K562 (cell line): ENCODE measurements around the gene NPEPPS. TPM values are rescaled to one million over a fixed set of nuclear protein-coding genes. Genes with fewer than 3 reads are reported as not detected.

ENCODE experiments used
- ATAC-seq: fragments of 200-7000 bp; cut with Tn5 transposase; 3 replicates; pipeline ENCODE4 v1.9.1; 2020; ENCODE audit warnings: moderate library complexity
- BruUV-seq: library from RNA; stranded (reverse); fragments of 400-500 nt; replicated peaks from 2 replicates; lab custom pipeline; 2021; lab: Mats Ljungman, UMichigan
- CTCF ChIA-PET: fragments of 300-600 bp; formaldehyde crosslinking; extraction: SDS; loops from one replicate; lab custom pipeline; 2021; ENCODE audit warnings: low intra/inter-chr PET ratio; lab: Yijun Ruan, JAX
- POLR2A ChIA-PET: fragments of 300-600, 350-650 bp; sonication (Branson Sonifier 250); formaldehyde crosslinking; extraction: SDS; loops from one replicate; lab custom pipeline; 2021; ENCODE audit warnings: antibody characterized with exemption, inconsistent platforms; lab: Yijun Ruan, JAX
- DNase-seq, 4 experiments: peaks; one replicate each; pipeline versions ENCODE4 v3.0.0 to v3.0.0-alpha.2; 2011 to 2018; ENCODE audit warnings: low spot score in 3 of 4, mixed read lengths in 3 of 4; ENCODE audit errors: extremely low read depth in 1 of 4
- FAIRE-seq: peaks from 2 replicates; lab custom pipeline; 2011; peaks lifted over from hg19 to GRCh38; lab: Jason Lieb, UNC
- H2AFZ ChIP-seq: 2 replicates; pipeline ENCODE4 v1.6.0; 2011; ENCODE audit warnings: low read depth, low read length, control low read depth, inconsistent platforms
- H3K27ac ChIP-seq: fragments of 200-600 bp; 3 replicates; pipeline ENCODE4 v1.8.0; 2011; ENCODE audit warnings: low read depth, mild to moderate bottlenecking, control low read depth, inconsistent platforms, low read length, moderate library complexity, mixed read lengths; ENCODE audit errors: extremely low read depth
- H3K27me3 ChIP-seq, 2 experiments: fragments of 300-600 bp in 1 of 2; 2 replicates in 1 of 2; 3 replicates in 1 of 2; pipeline versions ENCODE4 v1.6.0 to v1.8.0; 2011; ENCODE audit warnings: inconsistent platforms in 2 of 2, low read length in 2 of 2, mild to moderate bottlenecking in 1 of 2, mixed read lengths in 1 of 2, moderate library complexity in 1 of 2; ENCODE audit not compliant: control insufficient read depth in 2 of 2, insufficient read depth in 2 of 2
- H3K36me3 ChIP-seq: fragments of 300-600 bp; 3 replicates; pipeline ENCODE4 v1.8.0; 2011; ENCODE audit warnings: mild to moderate bottlenecking, low read length, inconsistent platforms; ENCODE audit not compliant: control insufficient read depth, insufficient read depth
- H3K4me1 ChIP-seq, 2 experiments: fragments of 200-600 bp in 1 of 2; replicated peaks in 1 of 2; 2 replicates in 1 of 2; 3 replicates in 1 of 2; pipeline versions ENCODE4 v1.5.1 to v1.8.0; 2011; ENCODE audit warnings: inconsistent platforms in 2 of 2, low read length in 2 of 2, mild to moderate bottlenecking in 1 of 2, mixed read lengths in 1 of 2, moderate library complexity in 1 of 2; ENCODE audit not compliant: control insufficient read depth in 2 of 2, insufficient read depth in 2 of 2
- H3K4me2 ChIP-seq: 2 replicates; pipeline ENCODE4 v1.6.1; 2011; ENCODE audit warnings: low read length, control low read depth, inconsistent platforms, mixed read lengths; ENCODE audit not compliant: insufficient read depth
- H3K4me3 ChIP-seq: fragments of 200-600 bp; sonication (generic), shearing (Covaris generic); 2 replicates; pipeline ENCODE4 v1.5.1; 2016; ENCODE audit warnings: control low read depth, inconsistent platforms
- H3K79me2 ChIP-seq: fragments of 200-600 bp; 3 replicates; pipeline ENCODE4 v1.8.0; 2011; ENCODE audit warnings: low read length, inconsistent platforms; ENCODE audit not compliant: control insufficient read depth, insufficient read depth
- H3K9ac ChIP-seq, 2 experiments: 2 replicates each; pipeline versions ENCODE4 v1.6.0 to v1.6.1; 2011; ENCODE audit warnings: low read depth in 2 of 2, low read length in 2 of 2, control low read depth in 1 of 2, inconsistent platforms in 1 of 2, mild to moderate bottlenecking in 1 of 2, mixed read lengths in 1 of 2; ENCODE audit not compliant: insufficient read depth in 1 of 2
- H3K9me1 ChIP-seq: one replicate; pipeline ENCODE4 v1.6.0; 2011; ENCODE audit warnings: inconsistent platforms, mild to moderate bottlenecking, low read length, moderate library complexity; ENCODE audit not compliant: control insufficient read depth, insufficient read depth
- H3K9me3 ChIP-seq: replicated peaks from 2 replicates; pipeline ENCODE4 v1.5.1; 2011; ENCODE audit warnings: low read depth, low read length, inconsistent platforms; ENCODE audit not compliant: control insufficient read depth, insufficient read depth
- H4K20me1 ChIP-seq: replicated peaks from 2 replicates; pipeline ENCODE4 v1.6.1; 2011; ENCODE audit warnings: low read length, inconsistent platforms, mixed read lengths; ENCODE audit not compliant: control insufficient read depth, insufficient read depth
- DACH1 ChIP-seq: fragments of 450-650 bp; IDR thresholded peaks from 2 replicates; pipeline ENCODE4 v1.6.1; 2018; ENCODE audit not compliant: partially characterized antibody
- L3MBTL2 ChIP-seq: fragments of 450-650 bp; IDR thresholded peaks from 2 replicates; pipeline ENCODE4 v1.6.1; 2016; ENCODE audit warnings: mild to moderate bottlenecking, moderate library complexity
- MAZ ChIP-seq, 2 experiments: fragments of 450-650 bp in 1 of 2; sonication (generic) in 1 of 2; formaldehyde crosslinking; IDR thresholded peaks in 1 of 2; conservative IDR thresholded peaks in 1 of 2; 2 replicates each; pipeline versions ENCODE4 v1.4.0 to v1.5.0; 2020; ENCODE audit warnings: mild to moderate bottlenecking in 1 of 2, missing genetic modification reagents in 1 of 2
- MEF2D ChIP-seq: conservative IDR thresholded peaks from 2 replicates; pipeline ENCODE4 v1.6.1; 2016; ENCODE audit warnings: low read depth, missing genetic modification characterization, missing compliant biosample characterization
- NONO ChIP-seq, 2 experiments: fragments of 200-400 bp in 1 of 2; fragments of 450-650 bp in 1 of 2; formaldehyde crosslinking in 1 of 2; IDR thresholded peaks; 2 replicates each; pipeline ENCODE4 v1.6.1; 2017; ENCODE audit warnings: low read depth in 2 of 2, mild to moderate bottlenecking in 2 of 2, moderate library complexity in 2 of 2, low read length in 1 of 2
- PHB ChIP-seq: fragments of 250-450 bp; sonication (Bioruptor Pico); IDR thresholded peaks from 2 replicates; pipeline ENCODE4 v1.5.0; 2021
- PPARD ChIP-seq: fragments of 250-450 bp; sonication (Bioruptor Pico); IDR thresholded peaks from 2 replicates; pipeline ENCODE4 v1.8.0; 2022; ENCODE audit warnings: inconsistent platforms, mild to moderate bottlenecking, moderate library complexity
- RBFOX2 ChIP-seq: fragments of 200-400 bp; formaldehyde crosslinking; IDR thresholded peaks from 2 replicates; pipeline ENCODE4 v1.6.1; 2017; ENCODE audit warnings: low read depth, mild to moderate bottlenecking, low read length, moderate library complexity
- RUNX1 ChIP-seq: sonication (generic); IDR thresholded peaks from 2 replicates; pipeline ENCODE4 v1.6.1; 2016; ENCODE audit warnings: antibody characterized with exemption, low read depth
- SMC3 ChIP-seq: conservative IDR thresholded peaks from 2 replicates; pipeline ENCODE4 v1.6.1; 2011; ENCODE audit warnings: low read depth, low read length, improper control_type of control experiment; ENCODE audit not compliant: insufficient read depth
- ZZZ3 ChIP-seq: fragments of 450-650 bp; IDR thresholded peaks from 2 replicates; pipeline ENCODE4 v1.6.1; 2016; ENCODE audit warnings: antibody characterized with exemption, mild to moderate bottlenecking, moderate library complexity
- WGBS: fragments of 100-300 bp; shearing (Covaris generic); methylation state at CpG from one replicate; pipeline ENCODE4 v1.1.6; 2016; ENCODE audit warnings: low coverage, mixed read lengths; ENCODE audit not compliant: insufficient coverage; ENCODE audit errors: missing lambda C conversion rate; 5-methylcytosine and 5-hydroxymethylcytosine counted together
- in situ Hi-C: fragments of 300-500 bp; cut with MboI; formaldehyde crosslinking; loops from 4 replicates; pipeline ENCODE4 v1.15.0; 2018; ENCODE audit warnings: inconsistent platforms, mixed read lengths
- intact Hi-C: fragments of 100-400 bp; cut with micrococcal nuclease; formaldehyde crosslinking; loops from 2 replicates; pipeline ENCODE4 v1.14.2; 2022
- polyA plus RNA-seq, 8 experiments: library from polyadenylated mRNA; depleted of rRNA in 4 of 8; stranded (reverse) in 5 of 8; unstranded in 3 of 8; fragments of >200 nt; fragmentation: Nextera tagmentation in 2 of 8; fragmentation: Illumina TruSeq in 1 of 8; extraction: Ambion mirVana in 2 of 8; extraction: Trizol in 1 of 8; gene quantifications; 2 replicates each; pipeline versions ENCODE4 v1.2.1 to v1.2.3, GENCODE V29; 2011 to 2014; ENCODE audit warnings: inconsistent platforms in 1 of 8, missing spikeins in 1 of 8
- total RNA-seq, 7 experiments: library from RNA; depleted of rRNA in 6 of 7; stranded (reverse); fragments of >200 nt in 6 of 7; fragmentation: Illumina TruSeq in 2 of 7; extraction: Trizol in 2 of 7; gene quantifications; 2 replicates each; pipeline versions ENCODE4 v1.2.1 to v1.2.3, GENCODE V29; 2011 to 2021; ENCODE audit warnings: low replicate concordance in 1 of 7
- TF ChIP-seq, protein P1 (sequence below): sonication (generic); formaldehyde crosslinking; IDR thresholded peaks from 2 replicates; pipeline ENCODE4 v1.8.0; 2023; ENCODE audit warnings: mild to moderate bottlenecking, missing genetic modification reagents
- TF ChIP-seq, protein P2 (sequence below): sonication (generic); formaldehyde crosslinking; IDR thresholded peaks from 2 replicates; pipeline ENCODE4 v1.8.0; 2022; ENCODE audit warnings: mild to moderate bottlenecking, missing genetic modification reagents

Gene NPEPPS
- total and polyA plus RNA-seq, 9 of the 15 experiments (the other 6 are each of a cell fraction or from before 2014, with no cell fraction given): 21.4 to 108 (median 46.0) TPM

DNA sequence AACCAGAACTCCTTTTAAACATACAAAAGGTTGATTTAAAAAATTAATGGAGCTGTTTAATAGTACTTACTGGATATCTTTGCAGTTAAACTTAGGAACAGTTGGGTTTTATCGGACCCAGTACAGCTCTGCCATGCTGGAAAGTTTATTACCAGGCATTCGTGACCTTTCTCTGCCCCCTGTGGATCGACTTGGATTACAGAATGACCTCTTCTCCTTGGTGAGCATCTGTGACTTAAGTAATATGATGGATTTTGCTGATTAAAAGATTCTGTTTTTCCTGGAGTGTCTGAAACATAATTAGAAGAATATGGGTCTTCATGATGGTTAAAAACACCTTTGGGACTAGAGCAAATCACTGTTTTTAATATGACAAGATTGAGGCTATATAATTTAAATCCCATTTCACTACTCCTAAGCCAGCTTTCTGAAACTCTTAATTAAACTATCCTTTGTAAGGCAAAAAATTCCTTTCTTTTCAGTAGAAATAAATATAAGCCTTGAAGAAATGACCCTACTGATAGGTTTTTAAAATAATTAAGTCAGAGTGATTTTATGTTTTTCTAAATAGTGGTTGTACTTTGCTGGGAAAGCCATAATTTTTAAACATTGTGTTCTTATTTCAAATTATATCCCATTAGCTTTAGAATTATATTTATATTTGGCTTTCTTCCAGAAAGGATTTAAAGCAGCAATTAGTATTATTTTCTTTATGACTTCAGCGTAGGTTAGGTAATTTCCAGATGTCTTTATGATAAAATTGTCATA lies 73.1 kb downstream of the NPEPPS start:
- peaks cover 74% of the 10 kb centered on the region for H3K36me3 ChIP-seq
- BruUV-seq: no TSS peak
- H3K9ac ChIP-seq: no peak overlapping the region
- no peaks in the 10 kb centered on the region for H4K20me1 ChIP-seq
- DNase-seq: no peak
- no peak overlapping the region for H3K27ac ChIP-seq
- no peaks in the 10 kb centered on the region for H3K27me3 ChIP-seq
- H3K79me2 ChIP-seq: no peaks in the 10 kb centered on the region
- TF ChIP-seq MEF2D (tag): no peak
- TF ChIP-seq PHB (CRISPR knock-in tag): no peak
- TF ChIP-seq RBFOX2: no peak
- TF ChIP-seq, protein P1, sequence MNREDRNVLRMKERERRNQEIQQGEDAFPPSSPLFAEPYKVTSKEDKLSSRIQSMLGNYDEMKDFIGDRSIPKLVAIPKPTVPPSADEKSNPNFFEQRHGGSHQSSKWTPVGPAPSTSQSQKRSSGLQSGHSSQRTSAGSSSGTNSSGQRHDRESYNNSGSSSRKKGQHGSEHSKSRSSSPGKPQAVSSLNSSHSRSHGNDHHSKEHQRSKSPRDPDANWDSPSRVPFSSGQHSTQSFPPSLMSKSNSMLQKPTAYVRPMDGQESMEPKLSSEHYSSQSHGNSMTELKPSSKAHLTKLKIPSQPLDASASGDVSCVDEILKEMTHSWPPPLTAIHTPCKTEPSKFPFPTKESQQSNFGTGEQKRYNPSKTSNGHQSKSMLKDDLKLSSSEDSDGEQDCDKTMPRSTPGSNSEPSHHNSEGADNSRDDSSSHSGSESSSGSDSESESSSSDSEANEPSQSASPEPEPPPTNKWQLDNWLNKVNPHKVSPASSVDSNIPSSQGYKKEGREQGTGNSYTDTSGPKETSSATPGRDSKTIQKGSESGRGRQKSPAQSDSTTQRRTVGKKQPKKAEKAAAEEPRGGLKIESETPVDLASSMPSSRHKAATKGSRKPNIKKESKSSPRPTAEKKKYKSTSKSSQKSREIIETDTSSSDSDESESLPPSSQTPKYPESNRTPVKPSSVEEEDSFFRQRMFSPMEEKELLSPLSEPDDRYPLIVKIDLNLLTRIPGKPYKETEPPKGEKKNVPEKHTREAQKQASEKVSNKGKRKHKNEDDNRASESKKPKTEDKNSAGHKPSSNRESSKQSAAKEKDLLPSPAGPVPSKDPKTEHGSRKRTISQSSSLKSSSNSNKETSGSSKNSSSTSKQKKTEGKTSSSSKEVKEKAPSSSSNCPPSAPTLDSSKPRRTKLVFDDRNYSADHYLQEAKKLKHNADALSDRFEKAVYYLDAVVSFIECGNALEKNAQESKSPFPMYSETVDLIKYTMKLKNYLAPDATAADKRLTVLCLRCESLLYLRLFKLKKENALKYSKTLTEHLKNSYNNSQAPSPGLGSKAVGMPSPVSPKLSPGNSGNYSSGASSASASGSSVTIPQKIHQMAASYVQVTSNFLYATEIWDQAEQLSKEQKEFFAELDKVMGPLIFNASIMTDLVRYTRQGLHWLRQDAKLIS (CRISPR knock-in tag): no peak
- TF ChIP-seq ZZZ3: no peak
- no peak for TF ChIP-seq SMC3
- TF ChIP-seq NONO (IDR thresholded peaks at IDR 0.05; ENCODE audit: low read depth in 2 of 2, low read length in 1 of 2): no peak
- no peak for TF ChIP-seq L3MBTL2
- no peak for TF ChIP-seq MAZ (CRISPR knock-in tag; conservative IDR thresholded peaks at IDR 0.05 in 1 of 2, IDR thresholded peaks at IDR 0.05 in 1 of 2)
- no peak for TF ChIP-seq DACH1
- no peak for TF ChIP-seq RUNX1
- no peak for TF ChIP-seq PPARD
- TF ChIP-seq, protein P2, sequence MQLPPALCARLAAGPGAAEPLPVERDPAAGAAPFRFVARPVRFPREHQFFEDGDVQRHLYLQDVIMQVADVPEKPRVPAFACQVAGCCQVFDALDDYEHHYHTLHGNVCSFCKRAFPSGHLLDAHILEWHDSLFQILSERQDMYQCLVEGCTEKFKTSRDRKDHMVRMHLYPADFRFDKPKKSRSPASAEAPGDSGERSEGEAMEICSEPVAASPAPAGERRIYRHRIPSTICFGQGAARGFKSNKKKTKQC (CRISPR knock-in tag): no peak
- TF ChIP-seq, all 486 proteins: peak for 0
- CTCF ChIA-PET: no interaction called here
- H3K4me3 ChIP-seq: no peak overlapping the region
- no peaks in the 10 kb centered on the region for H3K9me3 ChIP-seq
- ATAC-seq (no peak), FAIRE-seq (no peak)
- 87% methylated on average over 4 of the region's 4 CpGs for WGBS
- in situ Hi-C loops (loop anchor here (25.0 kb wide), 1 partner anchor 617 kb away; the partner anchor contains the start of gene RPRML), intact Hi-C loops (no loop called here)
- POLR2A ChIA-PET: interaction anchor here (0.6 to 1.4 kb wide), 2 partner anchors 10 to 414 kb away, joined by 3 to 4 read pairs; no protein-coding TSS in a partner anchor
- no peak overlapping the region for H3K4me2 ChIP-seq
- H3K4me1 ChIP-seq: no peaks in the 10 kb centered on the region
- no peaks in the 10 kb centered on the region for H3K9me1 ChIP-seq
- H2AFZ ChIP-seq: no peak overlapping the region
